Small intestine (tissue), 7 donors: Measurements from ENCODE around the gene COMMD9. TPM values are rescaled to one million over a fixed set of nuclear protein-coding genes. Genes with fewer than 3 reads are reported as not detected.
A peak's percentile ranks its signal among the peaks of the same experiment; 100 is the strongest.
"Not testable (repeated sequence)": the region's sequence is repeated elsewhere in the genome, so short reads cannot be mapped to it uniquely, and the experiment has no call there.

ENCODE experiments used
- DNase-seq, 2 donors: peaks; one replicate each; pipeline versions ENCODE4 v3.0.0 to v3.0.0-alpha.2; 2013
- FAIRE-seq: peaks from 2 replicates; lab custom pipeline; 2012; peaks lifted over from hg19 to GRCh38; lab: Jason Lieb, UNC
- H3K27ac ChIP-seq, 3 donors: one replicate each; pipeline ENCODE4 v1.5.1; 2013; ENCODE audit warnings: low read length in 2 of 3, mild to moderate bottlenecking in 2 of 3, control low read depth in 1 of 3, inconsistent platforms in 1 of 3, low read depth in 1 of 3, moderate library complexity in 1 of 3
- H3K27me3 ChIP-seq, 3 donors: one replicate each; pipeline ENCODE4 v1.6.1; 2013; ENCODE audit warnings: low read length in 3 of 3, inconsistent platforms in 1 of 3; ENCODE audit not compliant: control insufficient read depth in 3 of 3, insufficient read depth in 3 of 3
- H3K36me3 ChIP-seq, 3 donors: one replicate each; pipeline ENCODE4 v1.6.1; 2013; ENCODE audit warnings: low read length in 3 of 3, inconsistent platforms in 1 of 3, low read depth in 1 of 3, mild to moderate bottlenecking in 1 of 3, moderate library complexity in 1 of 3; ENCODE audit not compliant: control insufficient read depth in 3 of 3, insufficient read depth in 2 of 3
- H3K4me1 ChIP-seq, 3 donors: one replicate each; pipeline ENCODE4 v1.6.1; 2013; ENCODE audit warnings: low read length in 2 of 3, inconsistent platforms in 1 of 3, low read depth in 1 of 3, mild to moderate bottlenecking in 1 of 3, moderate library complexity in 1 of 3; ENCODE audit not compliant: control insufficient read depth in 3 of 3, insufficient read depth in 2 of 3
- H3K4me3 ChIP-seq, 3 donors: one replicate each; pipeline ENCODE4 v1.5.1; 2013; ENCODE audit warnings: low read length in 3 of 3, control low read depth in 1 of 3, inconsistent platforms in 1 of 3, low read depth in 1 of 3, mild to moderate bottlenecking in 1 of 3, moderate library complexity in 1 of 3
- H3K9me3 ChIP-seq, 2 donors: one replicate each; pipeline ENCODE4 v1.6.1; 2013; ENCODE audit warnings: low read depth in 1 of 2, low read length in 1 of 2; ENCODE audit not compliant: control insufficient read depth in 2 of 2, insufficient read depth in 1 of 2
- WGBS, 3 donors: extraction: QIAGEN DNeasy Blood & Tissue Kit; methylation state at CpG; one replicate each; pipeline ENCODE4 v1.1.7; 2013; 5-methylcytosine and 5-hydroxymethylcytosine counted together
- polyA plus RNA-seq, 4 donors: library from polyadenylated mRNA; stranded (reverse) in 3 of 4; unstranded in 1 of 4; fragments of 200-250 nt in 3 of 4; fragments of 120-200 nt in 1 of 4; gene quantifications; one replicate each; pipeline versions ENCODE4 v1.2.1 to v1.2.3, GENCODE V29; 2013
- donor health status: healthy with polysubstance abuse.
- donor health status: control.
- donor health status: control.
- donor health status: Bipolar disorder and iron deficiency.
- donor health status: healthy.

The COMMD9 gene
- polyA plus RNA-seq, 4 donors, result 27.0 to 60.4 (median 37.8) TPM

DNA sequence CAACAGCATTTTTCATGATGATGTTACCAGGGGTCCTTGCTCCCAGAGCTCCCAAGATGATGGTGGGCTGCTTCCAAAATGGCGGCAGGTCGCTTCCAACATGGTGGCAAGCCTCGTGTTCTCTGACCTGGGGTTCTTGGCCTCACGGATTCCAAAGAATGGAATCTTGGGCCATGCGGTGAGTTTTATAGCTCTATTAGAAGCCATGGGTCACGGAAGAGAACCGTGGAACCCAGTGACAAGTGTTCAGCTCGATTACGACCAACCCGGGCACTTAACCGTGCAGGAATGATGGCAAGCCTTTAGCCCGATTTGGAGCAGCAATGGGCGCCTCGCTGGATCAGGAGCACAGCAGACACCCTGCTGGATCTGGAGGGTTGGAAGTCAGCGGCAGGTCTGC, 35.7 kb upstream of the COMMD9 start:
- not testable (repeated sequence) for FAIRE-seq, H3K4me3 ChIP-seq, DNase-seq, H3K27ac ChIP-seq, H3K9me3 ChIP-seq, H3K36me3 ChIP-seq, H3K27me3 ChIP-seq
- 94 to 96% (median 95%) methylated on average over 15 of the region's 15 CpGs for WGBS, 3 donors
- H3K4me1 ChIP-seq, result peaks cover 0 to 25% (median 0%) of the 10 kb centered on the region in 3 donors

- FAIRE-seq (no peak), DNase-seq (no peak)
- H3K27me3 ChIP-seq, result no peaks in the 10 kb centered on the region
- no peak overlapping the region for H3K27ac ChIP-seq
- WGBS, 3 donors, result 11 to 36% (median 28%) methylated on average over 2 of the region's 2 CpGs
- no peaks in the 10 kb centered on the region for H3K36me3 ChIP-seq
- H3K9me3 ChIP-seq, result no peaks in the 10 kb centered on the region
- no peak overlapping the region for H3K4me3 ChIP-seq
- peaks cover 0 to 16% (median 0%) of the 10 kb centered on the region in 3 donors for H3K4me1 ChIP-seq
These were observed 28.8 kb upstream of the COMMD9 start for GRCh38 chr11:36317992-36318391.

GRCh38 chr11:36316049-36316448, 26.8 kb upstream of the COMMD9 start:
- DNase-seq, result no peak
- FAIRE-seq, result no peak
- H3K27ac ChIP-seq, result no peak overlapping the region
- H3K27me3 ChIP-seq, result peaks cover 0 to 2% (median 0%) of the 10 kb centered on the region in 3 donors
- H3K36me3 ChIP-seq, result no peaks in the 10 kb centered on the region
- H3K4me3 ChIP-seq, result no peak overlapping the region
- WGBS, 3 donors, result 39 to 61% (median 58%) methylated on average over 3 of the region's 3 CpGs
- H3K4me1 ChIP-seq, result peaks cover 0 to 21% (median 0%) of the 10 kb centered on the region in 3 donors
- H3K9me3 ChIP-seq, result no peaks in the 10 kb centered on the region

GRCh38 chr11:36314434-36314767, 25.2 kb upstream of the COMMD9 start:
- H3K36me3 ChIP-seq, result no peaks in the 10 kb centered on the region
- WGBS, 3 donors, result 68 to 79% (median 78%) methylated on average over 6 of the region's 6 CpGs
- FAIRE-seq (no peak), DNase-seq (no peak)
- no peak overlapping the region for H3K27ac ChIP-seq
- peaks cover 0 to 19% (median 0%) of the 10 kb centered on the region in 3 donors for H3K4me1 ChIP-seq
- H3K27me3 ChIP-seq, result peaks cover 0 to 2% (median 0%) of the 10 kb centered on the region in 3 donors
- H3K9me3 ChIP-seq, result no peaks in the 10 kb centered on the region
- H3K4me3 ChIP-seq, result no peak overlapping the region

DNA sequence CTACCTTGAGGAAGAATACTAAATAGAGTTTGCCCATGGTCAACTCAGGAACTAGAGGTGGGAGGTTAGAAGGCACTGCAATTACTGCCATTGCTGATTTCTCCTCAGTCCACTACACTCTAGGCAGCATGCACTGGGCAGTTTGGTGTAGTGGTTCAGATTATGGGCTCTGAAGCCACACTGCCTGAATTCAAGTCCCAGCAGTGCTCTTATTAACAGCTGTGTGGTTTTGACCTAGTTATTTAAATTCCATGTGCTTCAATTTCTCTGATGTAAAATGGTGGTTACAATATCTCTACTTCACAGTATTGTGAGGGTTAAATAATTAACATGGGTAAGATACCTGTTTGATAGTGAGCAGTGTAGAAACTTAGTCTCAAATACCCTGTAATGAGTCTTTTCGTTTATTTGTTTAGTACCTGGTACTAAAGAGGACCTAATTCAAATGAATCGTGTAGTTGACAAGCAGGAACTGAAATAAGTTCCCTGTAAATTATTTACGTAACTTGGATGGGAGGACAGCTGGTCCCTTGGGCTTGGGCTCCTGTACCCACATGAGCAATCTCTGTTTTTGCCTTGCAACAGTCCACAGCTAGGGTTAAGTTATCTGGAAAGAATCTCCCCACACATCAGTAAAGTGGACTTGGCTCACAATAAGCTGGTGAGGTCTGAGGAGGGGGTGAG, 24.7 kb upstream of the COMMD9 start:
- no peak overlapping the region for H3K4me3 ChIP-seq
- H3K36me3 ChIP-seq, result no peaks in the 10 kb centered on the region
- peaks cover 0 to 19% (median 0%) of the 10 kb centered on the region in 3 donors for H3K4me1 ChIP-seq
- DNase-seq (no peak), FAIRE-seq (no peak)
- H3K9me3 ChIP-seq, result no peaks in the 10 kb centered on the region
- H3K27ac ChIP-seq, result no peak overlapping the region
- peaks cover 0 to 2% (median 0%) of the 10 kb centered on the region in 3 donors for H3K27me3 ChIP-seq
- WGBS, 3 donors, result 47 to 58% (median 56%) methylated on average over 3 of the region's 3 CpGs

DNA sequence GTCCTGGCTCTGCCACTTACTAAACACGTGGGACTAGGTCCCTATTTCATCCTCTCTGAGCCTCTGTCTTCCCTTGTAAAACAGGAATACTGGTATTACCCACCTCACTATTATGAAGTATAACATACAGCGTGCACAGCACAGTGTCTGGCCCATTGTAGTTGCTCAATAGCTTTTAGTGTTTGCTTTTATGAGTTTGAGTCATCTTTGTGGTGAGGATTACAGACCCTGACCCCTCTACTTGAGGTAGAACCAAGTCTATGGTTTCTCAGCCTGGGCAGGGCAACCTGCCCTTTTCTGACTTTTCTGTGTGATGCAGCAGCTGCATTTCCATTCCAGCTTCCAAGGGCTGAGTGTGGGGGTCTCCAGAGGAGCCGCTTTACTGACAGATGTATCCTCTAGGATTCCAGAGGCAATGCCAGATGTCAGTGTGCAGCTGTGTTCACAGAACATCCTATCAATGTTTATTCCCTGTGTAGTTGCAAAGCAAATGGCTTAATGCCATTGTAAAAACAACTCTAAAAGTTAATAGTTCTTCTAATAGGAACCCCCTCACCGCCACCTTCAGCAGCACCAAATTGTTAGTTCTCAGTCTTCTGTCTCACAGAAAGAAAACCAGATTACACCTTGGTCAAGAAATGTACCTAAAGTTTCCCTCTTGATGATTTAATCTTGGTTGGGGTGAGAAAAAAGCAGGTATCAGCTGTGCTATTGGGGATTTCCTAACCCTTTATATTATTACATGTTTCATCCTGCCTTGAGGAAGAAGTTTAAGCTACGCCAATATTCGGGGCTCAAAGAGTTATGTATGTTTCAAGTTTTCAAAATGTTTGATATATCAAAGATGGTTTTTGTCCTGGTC, 23.6 kb upstream of the COMMD9 start:
- H3K4me3 ChIP-seq, result no peak overlapping the region
- WGBS, 3 donors, result 60 to 79% (median 65%) methylated on average over 6 of the region's 6 CpGs
- FAIRE-seq, result no peak
- H3K27me3 ChIP-seq, result peaks cover 0 to 2% (median 0%) of the 10 kb centered on the region in 3 donors
- peak in 1 of 2 donors; percentile 64 for DNase-seq
- H3K4me1 ChIP-seq, result peaks cover 0 to 19% (median 0%) of the 10 kb centered on the region in 3 donors
- peak overlapping the region in 1 of 3 donors; percentile 9 for H3K27ac ChIP-seq
- no peaks in the 10 kb centered on the region for H3K36me3 ChIP-seq
- H3K9me3 ChIP-seq, result no peaks in the 10 kb centered on the region

DNA sequence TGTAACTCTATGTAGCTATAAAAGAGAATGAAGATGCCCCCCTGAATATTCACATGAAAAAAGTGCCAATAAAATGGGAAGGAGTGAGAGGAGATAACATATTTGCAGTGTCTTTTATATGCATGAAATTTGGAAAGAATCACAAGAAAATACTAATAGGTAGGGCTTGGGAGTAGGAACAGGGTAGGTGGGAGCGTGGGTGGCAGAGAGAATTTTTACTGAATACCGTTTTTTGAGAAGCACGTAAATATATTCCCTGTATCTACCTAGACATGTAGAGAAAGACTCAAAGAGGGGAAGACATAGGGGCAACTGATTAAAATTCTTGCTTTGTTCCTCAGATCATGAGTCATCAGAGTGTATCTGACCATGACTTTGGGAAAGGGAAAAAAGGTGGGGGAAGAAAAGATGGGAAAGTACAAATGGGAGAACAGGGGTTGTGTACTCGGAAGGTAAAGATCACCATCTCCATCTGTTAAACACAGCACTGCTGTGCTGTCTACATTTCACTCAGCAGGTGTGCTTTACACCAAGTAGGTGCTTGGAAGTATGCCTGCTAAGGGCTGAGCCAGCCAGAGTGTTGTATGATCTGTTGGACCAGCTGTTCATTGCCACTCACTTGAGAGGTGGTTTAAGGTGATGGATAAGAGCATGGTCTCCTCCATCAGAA, 22.8 kb upstream of the COMMD9 start:
- 89 to 94% (median 93%) methylated on average over 4 of the region's 4 CpGs for WGBS, 3 donors
- Histone ChIP-seq H3K4me3 (no peak overlapping the region), H3K36me3 (no peaks in the 10 kb centered on the region), H3K27me3 (peaks cover 0 to 2% (median 0%) of the 10 kb centered on the region in 3 donors), H3K9me3 (no peaks in the 10 kb centered on the region), H3K4me1 (peaks cover 0 to 19% (median 0%) of the 10 kb centered on the region in 3 donors), H3K27ac (peak overlapping the region in 1 of 3 donors; percentile 9)
- FAIRE-seq, result no peak
- DNase-seq, result no peak

DNA sequence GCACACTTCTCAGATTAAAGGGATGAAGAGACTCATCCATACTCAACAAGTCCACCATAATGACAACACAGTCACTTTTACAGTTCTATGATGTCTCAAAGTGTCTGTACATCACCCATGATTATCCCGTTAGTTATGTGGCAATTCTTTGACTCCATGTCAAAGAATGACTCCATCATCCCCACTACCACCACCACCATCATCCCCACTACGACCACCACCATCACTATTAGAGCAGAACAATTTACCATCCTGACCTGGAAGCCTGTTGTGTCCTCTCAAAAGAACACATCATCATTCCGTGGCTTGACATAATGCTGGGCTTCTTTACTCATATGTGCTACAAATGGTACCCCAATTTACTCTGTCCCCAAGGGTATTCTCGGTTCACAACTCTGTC, 20.6 kb upstream of the COMMD9 start:
- H3K9me3 ChIP-seq, result no peaks in the 10 kb centered on the region
- H3K27me3 ChIP-seq, result peaks cover 0 to 2% (median 0%) of the 10 kb centered on the region in 3 donors
- no peak for DNase-seq
- H3K4me3 ChIP-seq, result no peak overlapping the region
- WGBS, 3 donors, result 82 to 94% (median 93%) methylated on average over 4 of the region's 4 CpGs
- no peaks in the 10 kb centered on the region for H3K36me3 ChIP-seq
- no peak overlapping the region for H3K27ac ChIP-seq
- peaks cover 0 to 17% (median 0%) of the 10 kb centered on the region in 3 donors for H3K4me1 ChIP-seq
- no peak for FAIRE-seq
